T-helper 17 cell (primary cell): ENCODE results near the gene ADSS2. TPM values are rescaled to one million over a fixed set of nuclear protein-coding genes. Genes with fewer than 3 reads are reported as not detected.
"Not testable (repeated sequence)": the region's sequence is repeated elsewhere in the genome, so short reads cannot be mapped to it uniquely, and the experiment has no call there.

ENCODE experiments used
- ATAC-seq: fragments of 150-1000 bp; cut with Tn5 transposase; 2 replicates; pipeline ENCODE4 v1.10.0; 2021; ENCODE audit warnings: mild to moderate bottlenecking, moderate library complexity
- DNase-seq, 3 donors: peaks; one replicate each; pipeline versions ENCODE4 v3.0.0 to v3.0.0-alpha.2; 2020 to 2021
- H3K9me3 ChIP-seq: one replicate; pipeline ENCODE4 v1.7.0; 2013; ENCODE audit warnings: low read length, mild to moderate bottlenecking; ENCODE audit not compliant: control insufficient read depth, poor library complexity, severe bottlenecking
- H3K27ac Mint-ChIP-seq: one replicate; pipeline ENCODE4 v1.8.0; 2022; ENCODE audit warnings: mild to moderate bottlenecking, moderate library complexity, mixed read lengths
- H3K27me3 Mint-ChIP-seq: one replicate; pipeline ENCODE4 v1.8.0; 2022; ENCODE audit warnings: mixed read lengths
- H3K36me3 Mint-ChIP-seq: one replicate; pipeline ENCODE4 v1.8.0; 2022; ENCODE audit warnings: low read depth, mixed read lengths
- H3K4me1 Mint-ChIP-seq: one replicate; pipeline ENCODE4 v1.8.0; 2022; ENCODE audit warnings: mild to moderate bottlenecking, mixed read lengths
- H3K4me3 Mint-ChIP-seq: one replicate; pipeline ENCODE4 v1.8.0; 2022; ENCODE audit warnings: mild to moderate bottlenecking, moderate library complexity, mixed read lengths
- total RNA-seq, 4 donors: library from RNA in 2 of 4; stranded (reverse) in 2 of 4; gene quantifications; one replicate each; pipeline ENCODE4 v1.2.3 and lab custom pipeline; 2022 to 2026

ADSS2 gene
- total RNA-seq, 2 donors from 2014 or later, result 44.6 to 48.1 TPM

- H3K9me3 ChIP-seq, result no peaks in the 10 kb centered on the region
- Mint-ChIP-seq H3K4me3 (no peak overlapping the region), H3K27ac (no peak overlapping the region), H3K4me1 (peaks cover 2% of the 10 kb centered on the region), H3K36me3 (no peaks in the 10 kb centered on the region), H3K27me3 (no peaks in the 10 kb centered on the region)
- DNase-seq (no peak), ATAC-seq (no peak)
Measured at GRCh38 chr1:244383278-244383884, 68.3 kb downstream of the ADSS2 start.

- H3K27me3 Mint-ChIP-seq, result no peaks in the 10 kb centered on the region
- no peak overlapping the region for H3K4me3 Mint-ChIP-seq
- no peak for ATAC-seq
- H3K4me1 Mint-ChIP-seq, result peaks cover 2% of the 10 kb centered on the region
- no peaks in the 10 kb centered on the region for H3K9me3 ChIP-seq
- H3K36me3 Mint-ChIP-seq, result no peaks in the 10 kb centered on the region
- no peak overlapping the region for H3K27ac Mint-ChIP-seq
- DNase-seq, result no peak
Measured at GRCh38 chr1:244381878-244382565, 69.7 kb downstream of the ADSS2 start.

GRCh38 chr1:244376126-244376525, 75.6 kb downstream of the ADSS2 start:
- no peaks in the 10 kb centered on the region for H3K36me3 Mint-ChIP-seq
- H3K4me3 Mint-ChIP-seq, result no peak overlapping the region
- no peaks in the 10 kb centered on the region for H3K27me3 Mint-ChIP-seq
- DNase-seq (no peak), ATAC-seq (no peak)
- H3K9me3 ChIP-seq, result no peaks in the 10 kb centered on the region
- peaks cover 6% of the 10 kb centered on the region for H3K4me1 Mint-ChIP-seq
- H3K27ac Mint-ChIP-seq, result no peak overlapping the region

GRCh38 chr1:244375051-244375450, 76.7 kb downstream of the ADSS2 start:
- DNase-seq (no peak), ATAC-seq (no peak)
- peaks cover 6% of the 10 kb centered on the region for H3K4me1 Mint-ChIP-seq
- no peak overlapping the region for H3K4me3 Mint-ChIP-seq
- H3K36me3 Mint-ChIP-seq, result no peaks in the 10 kb centered on the region
- H3K9me3 ChIP-seq, result no peaks in the 10 kb centered on the region
- no peak overlapping the region for H3K27ac Mint-ChIP-seq
- H3K27me3 Mint-ChIP-seq, result no peaks in the 10 kb centered on the region

GRCh38 chr1:244374484-244374883, 77.2 kb downstream of the ADSS2 start:
- H3K36me3 Mint-ChIP-seq, H3K27me3 Mint-ChIP-seq, DNase-seq, H3K4me3 Mint-ChIP-seq, H3K27ac Mint-ChIP-seq, H3K9me3 ChIP-seq, ATAC-seq, H3K4me1 Mint-ChIP-seq: not testable (repeated sequence)

- no peak for ATAC-seq
Measured at GRCh38 chr1:244371242-244372141, 80.2 kb downstream of the ADSS2 start.

GRCh38 chr1:244370060-244370637, 81.6 kb downstream of the ADSS2 start:
- H3K4me1 Mint-ChIP-seq, result peaks cover 9% of the 10 kb centered on the region
- no peaks in the 10 kb centered on the region for H3K27me3 Mint-ChIP-seq
- H3K9me3 ChIP-seq, result no peaks in the 10 kb centered on the region
- ATAC-seq, result no peak
- H3K36me3 Mint-ChIP-seq, result no peaks in the 10 kb centered on the region
- DNase-seq, result no peak
- H3K27ac Mint-ChIP-seq, result peak overlapping the region; percentile 60
- no peak overlapping the region for H3K4me3 Mint-ChIP-seq

More at GRCh38 chr1:244371242-244372141, 80.2 kb downstream of the ADSS2 start:
- H3K4me3 Mint-ChIP-seq, result no peak overlapping the region
- H3K27ac Mint-ChIP-seq, result no peak overlapping the region
- H3K9me3 ChIP-seq, result no peaks in the 10 kb centered on the region
- H3K36me3 Mint-ChIP-seq, result no peaks in the 10 kb centered on the region
- DNase-seq, result no peak
- no peaks in the 10 kb centered on the region for H3K27me3 Mint-ChIP-seq
- H3K4me1 Mint-ChIP-seq, result peaks cover 9% of the 10 kb centered on the region

GRCh38 chr1:244369256-244370057, 82.3 kb downstream of the ADSS2 start:
- H3K9me3 ChIP-seq, result peaks cover 2% of the 10 kb centered on the region
- no peak overlapping the region for H3K27ac Mint-ChIP-seq
- no peaks in the 10 kb centered on the region for H3K36me3 Mint-ChIP-seq
- DNase-seq (no peak), ATAC-seq (no peak)
- H3K4me1 Mint-ChIP-seq, result peaks cover 9% of the 10 kb centered on the region
- H3K27me3 Mint-ChIP-seq, result no peaks in the 10 kb centered on the region
- no peak overlapping the region for H3K4me3 Mint-ChIP-seq

- no peak for DNase-seq
- ATAC-seq, result no peak
- H3K27ac Mint-ChIP-seq, result no peak overlapping the region
- no peaks in the 10 kb centered on the region for H3K27me3 Mint-ChIP-seq
- peaks cover 8% of the 10 kb centered on the region for H3K4me1 Mint-ChIP-seq
- peaks cover 2% of the 10 kb centered on the region for H3K9me3 ChIP-seq
- H3K36me3 Mint-ChIP-seq, result no peaks in the 10 kb centered on the region
- H3K4me3 Mint-ChIP-seq, result no peak overlapping the region
Measured at GRCh38 chr1:244368279-244368678, 83.4 kb downstream of the ADSS2 start.

GRCh38 chr1:244367399-244368114, 84.2 kb downstream of the ADSS2 start:
- H3K27ac Mint-ChIP-seq, result no peak overlapping the region
- no peak for ATAC-seq
- H3K36me3 Mint-ChIP-seq, result no peaks in the 10 kb centered on the region

GRCh38 chr1:244365809-244366208, 85.9 kb downstream of the ADSS2 start:
- Mint-ChIP-seq H3K27ac (no peak overlapping the region), H3K36me3 (peaks cover under 1% of the 10 kb centered on the region), H3K4me1 (peaks cover 3% of the 10 kb centered on the region), H3K27me3 (no peaks in the 10 kb centered on the region), H3K4me3 (no peak overlapping the region)
- ATAC-seq (no peak), DNase-seq (no peak)
- peaks cover 2% of the 10 kb centered on the region for H3K9me3 ChIP-seq

More at GRCh38 chr1:244367399-244368114, 84.2 kb downstream of the ADSS2 start:
- no peak for DNase-seq
- peaks cover 2% of the 10 kb centered on the region for H3K9me3 ChIP-seq
- H3K27me3 Mint-ChIP-seq, result no peaks in the 10 kb centered on the region
- H3K4me3 Mint-ChIP-seq, result no peak overlapping the region
- peaks cover 7% of the 10 kb centered on the region for H3K4me1 Mint-ChIP-seq

GRCh38 chr1:244365262-244365661, 86.4 kb downstream of the ADSS2 start:
- H3K4me1 Mint-ChIP-seq, result not testable (repeated sequence)

More at GRCh38 chr1:244365262-244365661, 86.4 kb downstream of the ADSS2 start:
- not testable (repeated sequence) for H3K4me3 Mint-ChIP-seq, H3K27ac Mint-ChIP-seq, H3K27me3 Mint-ChIP-seq, H3K9me3 ChIP-seq, DNase-seq, ATAC-seq, H3K36me3 Mint-ChIP-seq
